Parathyroid adenoma (tissue), 2 donors: ENCODE data around the gene CEP20.

Experiments used
- H2AFZ ChIP-seq: fragments of 300-600 bp; sonication (generic); one replicate; pipeline ENCODE4 v1.7.0; 2017; ENCODE audit warnings: antibody characterized with exemption, mild to moderate bottlenecking
- H3K27ac ChIP-seq: fragments of 300-600 bp; sonication (generic); one replicate; pipeline ENCODE4 v1.7.0; 2017
- H3K27me3 ChIP-seq: fragments of 300-600 bp; sonication (generic); one replicate; pipeline ENCODE4 v1.7.0; 2017; ENCODE audit warnings: low read length; ENCODE audit not compliant: control insufficient read depth, insufficient read depth
- H3K36me3 ChIP-seq: fragments of 300-600 bp; sonication (generic); one replicate; pipeline ENCODE4 v1.7.0; 2017; ENCODE audit warnings: low read length; ENCODE audit not compliant: control insufficient read depth, insufficient read depth
- H3K4me1 ChIP-seq: fragments of 300-600 bp; sonication (generic); one replicate; pipeline ENCODE4 v1.7.0; 2017; ENCODE audit warnings: control low read depth
- H3K4me2 ChIP-seq: fragments of 300-600 bp; sonication (generic); one replicate; pipeline ENCODE4 v1.7.0; 2017; ENCODE audit warnings: low read length
- H3K4me3 ChIP-seq: fragments of 300-600 bp; sonication (generic); one replicate; pipeline ENCODE4 v1.7.0; 2017; ENCODE audit warnings: low read depth, low read length
- H3K79me2 ChIP-seq: fragments of 300-600 bp; sonication (generic); one replicate; pipeline ENCODE4 v1.7.0; 2017; ENCODE audit warnings: control low read depth
- H3K9ac ChIP-seq: fragments of 300-600 bp; sonication (generic); one replicate; pipeline ENCODE4 v1.7.0; 2017; ENCODE audit warnings: mild to moderate bottlenecking
- H3K9me3 ChIP-seq: fragments of 300-600 bp; sonication (generic); one replicate; pipeline ENCODE4 v1.7.0; 2017; ENCODE audit warnings: low read length; ENCODE audit not compliant: control insufficient read depth
- TF ChIP-seq, protein P1 (sequence below): fragments of 300-600 bp; sonication (generic); IDR thresholded peaks from one replicate; pipeline ENCODE4 v1.7.0; 2017; ENCODE audit warnings: antibody characterized with exemption, mild to moderate bottlenecking
- donor health status: primary hyperparathyroidism.

Gene CEP20

DNA sequence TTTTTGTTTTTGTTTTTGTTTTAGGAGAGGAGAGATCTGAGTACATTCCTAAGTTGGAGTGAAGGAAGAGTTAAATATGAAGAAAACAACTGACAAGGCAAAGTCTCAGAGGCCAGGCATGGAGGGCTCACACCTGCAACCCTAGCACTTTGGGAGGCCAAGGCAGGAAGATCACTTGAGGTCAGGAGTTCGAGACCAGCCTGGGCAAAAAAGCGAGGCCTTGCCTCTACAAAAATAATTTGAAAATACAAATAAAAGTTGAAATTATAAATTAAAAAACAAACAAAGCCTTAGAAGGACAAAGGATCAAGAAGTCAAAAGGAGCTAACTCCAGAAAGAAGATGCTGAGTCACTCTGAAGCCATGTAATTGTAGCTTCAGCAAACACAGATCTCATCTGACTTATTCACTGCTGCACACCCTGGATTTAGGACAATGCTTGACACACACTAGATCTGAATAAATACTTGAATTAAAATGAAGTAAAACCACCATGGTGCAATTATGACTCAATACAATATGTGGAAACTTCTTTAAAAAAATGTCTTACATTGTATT, 9.1 kb downstream of the CEP20 start:
- Histone ChIP-seq H3K9me3 (no peaks in the 10 kb centered on the region), H3K4me1 (peaks cover 7% of the 10 kb centered on the region), H3K9ac (no peak overlapping the region), H3K4me3 (no peak overlapping the region), H3K79me2 (no peaks in the 10 kb centered on the region), H2AFZ (no peak overlapping the region), H3K36me3 (no peaks in the 10 kb centered on the region), H3K27ac (no peak overlapping the region), H3K4me2 (no peak overlapping the region), H3K27me3 (no peaks in the 10 kb centered on the region)
- TF ChIP-seq, protein P1, sequence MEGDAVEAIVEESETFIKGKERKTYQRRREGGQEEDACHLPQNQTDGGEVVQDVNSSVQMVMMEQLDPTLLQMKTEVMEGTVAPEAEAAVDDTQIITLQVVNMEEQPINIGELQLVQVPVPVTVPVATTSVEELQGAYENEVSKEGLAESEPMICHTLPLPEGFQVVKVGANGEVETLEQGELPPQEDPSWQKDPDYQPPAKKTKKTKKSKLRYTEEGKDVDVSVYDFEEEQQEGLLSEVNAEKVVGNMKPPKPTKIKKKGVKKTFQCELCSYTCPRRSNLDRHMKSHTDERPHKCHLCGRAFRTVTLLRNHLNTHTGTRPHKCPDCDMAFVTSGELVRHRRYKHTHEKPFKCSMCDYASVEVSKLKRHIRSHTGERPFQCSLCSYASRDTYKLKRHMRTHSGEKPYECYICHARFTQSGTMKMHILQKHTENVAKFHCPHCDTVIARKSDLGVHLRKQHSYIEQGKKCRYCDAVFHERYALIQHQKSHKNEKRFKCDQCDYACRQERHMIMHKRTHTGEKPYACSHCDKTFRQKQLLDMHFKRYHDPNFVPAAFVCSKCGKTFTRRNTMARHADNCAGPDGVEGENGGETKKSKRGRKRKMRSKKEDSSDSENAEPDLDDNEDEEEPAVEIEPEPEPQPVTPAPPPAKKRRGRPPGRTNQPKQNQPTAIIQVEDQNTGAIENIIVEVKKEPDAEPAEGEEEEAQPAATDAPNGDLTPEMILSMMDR: no peak

DNA sequence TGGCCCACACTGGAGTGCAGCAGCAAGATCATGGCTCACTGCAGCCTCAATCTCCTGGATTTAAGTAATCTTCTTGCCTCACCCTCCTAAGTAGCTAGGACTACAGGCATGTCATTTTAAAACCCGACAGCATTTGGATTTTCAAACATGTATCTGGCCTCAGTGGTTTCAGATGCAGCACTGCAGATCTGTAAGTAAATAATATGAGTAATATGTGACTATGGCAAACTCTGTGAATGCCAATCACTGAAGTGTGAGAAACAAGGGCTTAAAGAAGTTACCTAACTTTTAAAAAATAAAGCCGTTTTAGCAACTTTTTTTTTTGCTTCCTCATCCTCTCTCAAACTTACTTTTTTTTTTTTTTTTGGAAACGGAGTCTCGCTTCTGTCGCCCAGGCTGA, 11.9 kb downstream of the CEP20 start:
- TF ChIP-seq, protein P1: no peak
- H3K4me2 ChIP-seq: no peak overlapping the region
- H3K9ac ChIP-seq: no peak overlapping the region
- no peaks in the 10 kb centered on the region for H3K27me3 ChIP-seq
- peaks cover 7% of the 10 kb centered on the region for H3K4me1 ChIP-seq
- no peak overlapping the region for H3K4me3 ChIP-seq
- no peaks in the 10 kb centered on the region for H3K36me3 ChIP-seq
- H3K79me2 ChIP-seq: peaks cover 2% of the 10 kb centered on the region
- H2AFZ ChIP-seq: no peak overlapping the region
- no peak overlapping the region for H3K27ac ChIP-seq
- no peaks in the 10 kb centered on the region for H3K9me3 ChIP-seq

DNA sequence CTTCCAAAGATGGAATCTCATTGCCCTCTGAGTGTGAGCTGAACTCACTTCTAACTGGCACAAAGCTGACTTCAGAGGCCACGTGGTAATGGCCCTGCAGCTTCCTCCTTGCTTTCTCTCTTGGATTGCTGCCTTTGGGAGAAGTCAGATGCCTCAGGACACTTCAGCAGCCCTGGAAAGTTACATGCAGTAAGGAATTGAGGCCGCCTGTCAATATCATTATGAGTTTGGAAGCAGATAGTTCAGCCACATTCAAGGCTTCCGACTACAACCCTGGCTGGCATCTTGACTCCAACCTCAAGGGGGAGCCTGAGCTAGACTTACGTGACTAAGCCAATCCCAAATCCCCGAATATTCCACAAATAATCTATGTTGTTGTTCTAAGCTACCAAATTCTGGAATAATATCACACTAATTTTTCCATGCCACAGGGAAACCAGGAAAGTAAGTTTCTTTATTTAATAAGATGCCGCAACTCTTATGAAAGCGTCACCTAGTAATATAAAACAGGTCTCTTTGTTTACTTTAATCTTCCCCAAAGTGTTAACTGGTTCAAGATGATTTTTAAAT, 13.6 kb downstream of the CEP20 start:
- Histone ChIP-seq H2AFZ (no peak overlapping the region), H3K36me3 (no peaks in the 10 kb centered on the region), H3K4me3 (no peak overlapping the region), H3K9me3 (no peaks in the 10 kb centered on the region), H3K9ac (no peak overlapping the region), H3K4me2 (no peak overlapping the region), H3K4me1 (peaks cover 3% of the 10 kb centered on the region), H3K27ac (no peak overlapping the region), H3K79me2 (peaks cover 2% of the 10 kb centered on the region), H3K27me3 (no peaks in the 10 kb centered on the region)
- TF ChIP-seq, protein P1: peak; percentile 76

DNA sequence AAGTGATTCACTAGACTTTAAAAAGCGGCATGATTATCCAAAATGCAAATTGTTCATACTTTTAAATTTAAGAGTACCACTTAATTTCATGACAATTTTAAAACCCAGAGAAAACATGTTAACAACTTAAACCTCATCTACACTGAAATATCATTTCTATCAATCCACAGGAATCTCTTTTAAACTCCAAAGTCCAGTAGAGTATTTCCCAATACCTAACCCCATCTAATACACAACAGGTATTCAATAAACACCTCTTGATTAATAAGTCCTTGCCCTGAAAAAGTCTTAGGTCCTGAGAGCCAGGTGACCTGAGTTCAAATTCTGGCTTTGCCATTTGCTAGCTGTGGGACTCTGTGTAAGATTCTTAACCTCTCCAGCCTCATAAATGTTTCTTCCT, 14.7 kb downstream of the CEP20 start:
- H3K9me3 ChIP-seq: no peaks in the 10 kb centered on the region
- H3K9ac ChIP-seq: no peak overlapping the region
- H3K27me3 ChIP-seq: no peaks in the 10 kb centered on the region
- no peak overlapping the region for H2AFZ ChIP-seq
- TF ChIP-seq, protein P1: no peak
- H3K27ac ChIP-seq: no peak overlapping the region
- peaks cover 2% of the 10 kb centered on the region for H3K79me2 ChIP-seq
- no peaks in the 10 kb centered on the region for H3K36me3 ChIP-seq
- no peaks in the 10 kb centered on the region for H3K4me1 ChIP-seq
- no peak overlapping the region for H3K4me3 ChIP-seq
- H3K4me2 ChIP-seq: no peak overlapping the region

- Histone ChIP-seq H3K79me2 (peaks cover 2% of the 10 kb centered on the region), H3K4me1 (no peaks in the 10 kb centered on the region), H3K27ac (no peak overlapping the region), H3K4me2 (no peak overlapping the region), H3K9me3 (no peaks in the 10 kb centered on the region), H3K9ac (no peak overlapping the region), H3K36me3 (no peaks in the 10 kb centered on the region), H2AFZ (no peak overlapping the region), H3K27me3 (no peaks in the 10 kb centered on the region), H3K4me3 (no peak overlapping the region)
- TF ChIP-seq, protein P1: no peak
Observed at GRCh38 chr16:15873301-15873700, 15.1 kb downstream of the CEP20 start.
